ENCODE measurements around the gene CCDC136. TPM values are rescaled to one million over a fixed set of nuclear protein-coding genes. Genes with fewer than 3 reads are reported as not detected.

The CCDC136 gene
- total RNA-seq: 34.6 to 39.1 TPM (median 34.8 TPM) in 3 replicates

GRCh38 chr7:128791121-128791971 is at the start of gene CCDC136:
Gene CCDC136 (plus strand): TSS chr7:128791968. CDS start chr7:128792412, 444 bp downstream.
- DNase-seq (ENCODE audit: low spot score in 2 of 2, unreplicated experiment in 2 of 2): peak; percentile 51 to 62
- H3K27me3 Mint-ChIP-seq (ENCODE audit: low read depth): peaks cover 32% of the 10 kb centered on the region
- peak within 1 kb of the TSS; percentile 50 for H3K27ac Mint-ChIP-seq

GRCh38 chr7:128742206-128742605 is 49.6 kb upstream of the CCDC136 start:
- H3K4me3 Mint-ChIP-seq: no peak overlapping the region
- H3K9me3 Mint-ChIP-seq: no peaks in the 10 kb centered on the region
- TF ChIP-seq CTCF (IDR thresholded peaks at IDR 0.05; ENCODE audit: unreplicated experiment): no peak
- H3K27ac Mint-ChIP-seq: no peak overlapping the region
- H3K4me1 Mint-ChIP-seq: peaks cover 38% of the 10 kb centered on the region
- H3K27me3 Mint-ChIP-seq (ENCODE audit: low read depth): no peaks in the 10 kb centered on the region
- DNase-seq (ENCODE audit: low spot score in 2 of 2, unreplicated experiment in 2 of 2): no peak
- H3K36me3 Mint-ChIP-seq: peaks cover 9% of the 10 kb centered on the region

More at GRCh38 chr7:128791121-128791971, at the start of gene CCDC136:
- Mint-ChIP-seq H3K4me3 (peak within 1 kb of the TSS; percentile 88), H3K36me3 (peaks cover 11% of the 10 kb centered on the region), H3K4me1 (peaks cover 11% of the 10 kb centered on the region), H3K9me3 (no peaks in the 10 kb centered on the region)
- no peak for TF ChIP-seq CTCF (IDR thresholded peaks at IDR 0.05; ENCODE audit: unreplicated experiment)

- Mint-ChIP-seq H3K36me3 (peaks cover 17% of the 10 kb centered on the region), H3K9me3 (no peaks in the 10 kb centered on the region), H3K27me3 (ENCODE audit: low read depth) (no peaks in the 10 kb centered on the region), H3K4me1 (peaks cover 33% of the 10 kb centered on the region), H3K4me3 (no peak overlapping the region), H3K27ac (no peak overlapping the region)
- no peak for DNase-seq (ENCODE audit: low spot score in 2 of 2, unreplicated experiment in 2 of 2)
- TF ChIP-seq CTCF (IDR thresholded peaks at IDR 0.05; ENCODE audit: unreplicated experiment): no peak
Measured at GRCh38 chr7:128743112-128743772, 48.5 kb upstream of the CCDC136 start.

GRCh38 chr7:128744366-128744905 is 47.3 kb upstream of the CCDC136 start:
- H3K4me3 Mint-ChIP-seq: no peak overlapping the region
- no peak for DNase-seq (ENCODE audit: low spot score in 2 of 2, unreplicated experiment in 2 of 2)
- H3K9me3 Mint-ChIP-seq: no peaks in the 10 kb centered on the region
- peaks cover 27% of the 10 kb centered on the region for H3K4me1 Mint-ChIP-seq
- peak overlapping the region; percentile 1 for H3K27ac Mint-ChIP-seq
- peaks cover 26% of the 10 kb centered on the region for H3K36me3 Mint-ChIP-seq
- TF ChIP-seq CTCF (IDR thresholded peaks at IDR 0.05; ENCODE audit: unreplicated experiment): no peak
- H3K27me3 Mint-ChIP-seq (ENCODE audit: low read depth): no peaks in the 10 kb centered on the region

- H3K4me1 Mint-ChIP-seq: peaks cover 18% of the 10 kb centered on the region
- peaks cover 35% of the 10 kb centered on the region for H3K36me3 Mint-ChIP-seq
- no peaks in the 10 kb centered on the region for H3K27me3 Mint-ChIP-seq (ENCODE audit: low read depth)
- no peak overlapping the region for H3K4me3 Mint-ChIP-seq
- H3K27ac Mint-ChIP-seq: no peak overlapping the region
- no peaks in the 10 kb centered on the region for H3K9me3 Mint-ChIP-seq
- DNase-seq (ENCODE audit: low spot score in 2 of 2, unreplicated experiment in 2 of 2): no peak
- no peak for TF ChIP-seq CTCF (IDR thresholded peaks at IDR 0.05; ENCODE audit: unreplicated experiment)
Measured at GRCh38 chr7:128745706-128746105, 46.1 kb upstream of the CCDC136 start.
